WTC11 (cell line): ENCODE measurements around the gene ROBO1.

Experiments
- CTCF ChIP-seq: fragments of 200-600 bp; IDR thresholded peaks from 2 replicates; pipeline ENCODE4 v1.8.0; 2022; ENCODE audit warnings: antibody characterized with exemption
- NR3C1 ChIP-seq: sonication (generic); formaldehyde crosslinking; conservative IDR thresholded peaks from 2 replicates; pipeline ENCODE4 v1.8.1; 2023; ENCODE audit warnings: low read depth, mild to moderate bottlenecking, missing genetic modification reagents

- no peak for TF ChIP-seq CTCF
- TF ChIP-seq NR3C1 = no peak
Observed at GRCh38 chr3:79587150-79587549, 180.6 kb downstream of the ROBO1 start.
